HG02884 (cell line): Measurements from ENCODE around the gene NRK.
"Not testable (repeated sequence)": the region's sequence is repeated elsewhere in the genome, so short reads cannot be mapped to it uniquely, and the experiment has no call there.

ENCODE experiments used
- ATAC-seq: cut with Tn5 transposase; IDR thresholded peaks from one replicate; pipeline ENCODE4 v1.9.1; 2021; ENCODE audit warnings: mild to moderate bottlenecking, moderate library complexity; ENCODE audit not compliant: unreplicated experiment

Gene NRK, protein sequence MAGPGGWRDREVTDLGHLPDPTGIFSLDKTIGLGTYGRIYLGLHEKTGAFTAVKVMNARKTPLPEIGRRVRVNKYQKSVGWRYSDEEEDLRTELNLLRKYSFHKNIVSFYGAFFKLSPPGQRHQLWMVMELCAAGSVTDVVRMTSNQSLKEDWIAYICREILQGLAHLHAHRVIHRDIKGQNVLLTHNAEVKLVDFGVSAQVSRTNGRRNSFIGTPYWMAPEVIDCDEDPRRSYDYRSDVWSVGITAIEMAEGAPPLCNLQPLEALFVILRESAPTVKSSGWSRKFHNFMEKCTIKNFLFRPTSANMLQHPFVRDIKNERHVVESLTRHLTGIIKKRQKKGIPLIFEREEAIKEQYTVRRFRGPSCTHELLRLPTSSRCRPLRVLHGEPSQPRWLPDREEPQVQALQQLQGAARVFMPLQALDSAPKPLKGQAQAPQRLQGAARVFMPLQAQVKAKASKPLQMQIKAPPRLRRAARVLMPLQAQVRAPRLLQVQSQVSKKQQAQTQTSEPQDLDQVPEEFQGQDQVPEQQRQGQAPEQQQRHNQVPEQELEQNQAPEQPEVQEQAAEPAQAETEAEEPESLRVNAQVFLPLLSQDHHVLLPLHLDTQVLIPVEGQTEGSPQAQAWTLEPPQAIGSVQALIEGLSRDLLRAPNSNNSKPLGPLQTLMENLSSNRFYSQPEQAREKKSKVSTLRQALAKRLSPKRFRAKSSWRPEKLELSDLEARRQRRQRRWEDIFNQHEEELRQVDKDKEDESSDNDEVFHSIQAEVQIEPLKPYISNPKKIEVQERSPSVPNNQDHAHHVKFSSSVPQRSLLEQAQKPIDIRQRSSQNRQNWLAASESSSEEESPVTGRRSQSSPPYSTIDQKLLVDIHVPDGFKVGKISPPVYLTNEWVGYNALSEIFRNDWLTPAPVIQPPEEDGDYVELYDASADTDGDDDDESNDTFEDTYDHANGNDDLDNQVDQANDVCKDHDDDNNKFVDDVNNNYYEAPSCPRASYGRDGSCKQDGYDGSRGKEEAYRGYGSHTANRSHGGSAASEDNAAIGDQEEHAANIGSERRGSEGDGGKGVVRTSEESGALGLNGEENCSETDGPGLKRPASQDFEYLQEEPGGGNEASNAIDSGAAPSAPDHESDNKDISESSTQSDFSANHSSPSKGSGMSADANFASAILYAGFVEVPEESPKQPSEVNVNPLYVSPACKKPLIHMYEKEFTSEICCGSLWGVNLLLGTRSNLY (N-terminal part only)

DNA sequence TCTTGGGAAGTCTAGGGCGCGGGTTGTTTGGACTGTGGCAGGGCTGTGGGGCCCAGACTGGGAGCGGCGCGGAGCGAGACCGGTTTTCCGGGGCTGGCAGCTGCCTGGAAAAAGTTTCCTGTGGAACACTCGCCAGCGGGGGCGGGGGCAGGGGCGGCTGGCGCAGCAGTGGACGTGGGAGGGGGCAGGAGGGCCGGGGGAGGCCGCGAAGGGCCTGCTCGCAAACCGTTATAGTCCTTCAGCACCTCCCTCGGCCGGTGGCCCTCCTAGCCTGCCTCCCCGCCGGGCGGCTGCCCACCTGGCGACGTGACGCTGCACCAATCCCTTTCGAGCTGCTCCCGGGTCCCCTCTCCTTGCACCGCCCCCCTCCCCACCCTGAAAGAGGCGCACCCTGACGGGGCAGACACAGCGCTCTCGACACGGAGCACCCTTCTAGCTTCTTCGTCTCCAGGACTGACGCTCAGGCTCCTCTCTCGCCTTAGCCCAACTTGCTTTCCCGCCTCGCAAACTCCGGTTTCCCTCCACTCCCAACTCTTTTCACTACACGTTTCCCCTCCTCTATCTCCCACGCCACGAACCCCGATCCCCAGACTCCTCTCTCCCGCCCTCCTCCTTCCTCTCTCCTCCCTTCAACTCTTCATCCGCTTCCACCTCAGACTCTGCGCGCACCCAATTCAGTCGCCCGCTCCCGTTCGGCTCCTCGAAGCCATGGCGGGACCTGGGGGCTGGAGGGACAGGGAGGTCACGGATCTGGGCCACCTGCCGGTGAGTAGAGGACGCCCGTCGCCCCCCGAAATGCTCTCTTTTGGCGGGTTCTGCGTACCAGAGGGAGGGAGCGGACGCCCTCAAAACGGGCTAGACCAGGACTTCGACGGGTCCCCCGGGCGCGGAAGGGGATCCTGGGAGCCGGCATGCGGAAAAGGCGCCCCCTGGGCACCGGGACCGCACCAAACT is at the start of gene NRK:
Gene NRK (plus strand): TSS at position 402 of the 954 bp plus-strand sequence. CDS start 307 bp downstream, at position 709.
- ATAC-seq, result no peak

DNA sequence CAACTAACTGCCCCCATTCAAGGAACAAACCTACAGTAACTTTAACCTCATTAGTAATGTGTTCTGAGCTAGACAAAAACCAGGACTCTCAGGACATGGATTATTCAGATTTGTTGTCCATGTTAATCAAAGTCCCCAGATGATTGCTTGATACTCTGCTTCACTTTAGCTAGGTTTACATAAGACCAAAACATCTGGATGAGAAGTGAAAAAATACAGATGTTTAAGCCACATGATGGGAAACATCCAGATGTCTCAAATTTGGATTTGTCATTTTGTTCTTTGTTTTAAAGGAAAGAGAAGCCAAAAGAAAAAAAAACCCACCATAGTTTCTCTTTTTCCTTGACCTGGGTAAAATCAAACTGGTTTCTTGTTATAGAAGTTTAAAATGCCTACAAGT is 48.5 kb upstream of the NRK start:
- no peak for ATAC-seq

DNA sequence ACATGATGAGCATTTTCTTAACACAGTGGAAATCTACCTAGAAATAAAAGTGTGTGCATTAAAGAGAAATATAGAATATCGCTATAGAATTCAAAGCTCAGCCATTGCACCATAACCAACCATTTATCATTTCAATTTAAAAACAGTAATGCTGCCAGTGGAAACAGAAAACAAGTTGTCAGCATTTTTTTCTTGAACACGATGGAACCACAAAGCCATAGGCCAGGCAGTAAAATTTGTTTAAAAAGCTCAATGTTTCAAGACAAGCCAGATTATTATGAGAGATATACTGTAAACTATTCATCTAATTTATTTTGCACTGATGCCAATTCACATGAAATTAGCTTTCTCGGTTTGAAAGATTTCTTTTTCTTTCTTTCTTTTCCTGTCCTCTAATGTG is 46.7 kb upstream of the NRK start:
- ATAC-seq, result no peak

DNA sequence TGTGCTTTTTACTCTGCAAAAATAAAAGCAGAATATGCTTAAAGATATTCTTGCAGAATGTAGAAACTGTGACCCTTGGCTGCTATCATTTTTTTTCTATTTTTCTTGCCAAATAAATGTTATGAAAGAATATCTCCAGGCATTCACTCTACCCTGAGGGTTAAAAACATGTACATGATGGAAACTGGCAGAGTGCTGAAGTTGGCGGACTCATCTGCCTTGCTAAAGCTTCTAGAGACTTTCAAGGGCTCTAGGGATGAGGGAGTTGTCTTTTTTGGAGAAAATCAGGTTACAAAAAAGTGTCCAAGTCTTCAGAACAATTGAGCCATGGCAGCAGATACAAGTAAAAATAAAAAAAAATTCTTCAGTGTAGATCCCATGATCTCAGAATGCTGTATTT is 40.5 kb upstream of the NRK start:
- ATAC-seq, result no peak

DNA sequence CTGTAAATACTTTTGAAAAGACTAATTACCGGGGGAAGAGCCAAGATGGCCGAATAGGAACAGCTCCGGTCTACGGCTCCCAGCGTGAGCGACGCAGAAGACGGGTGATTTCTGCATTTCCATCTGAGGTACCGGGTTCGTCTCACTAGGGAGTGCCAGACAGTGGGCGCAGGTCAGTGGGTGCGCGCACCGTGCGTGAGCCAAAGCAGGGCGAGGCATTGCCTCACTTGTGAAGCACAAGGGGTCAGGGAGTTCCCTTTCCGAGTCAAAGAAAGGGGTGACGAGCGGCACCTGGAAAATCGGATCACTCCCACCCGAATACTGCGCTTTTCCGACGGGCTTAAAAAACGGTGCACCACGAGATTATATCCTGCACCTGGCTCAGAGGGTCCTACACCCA is 25.5 kb upstream of the NRK start:
- ATAC-seq, result not testable (repeated sequence)

DNA sequence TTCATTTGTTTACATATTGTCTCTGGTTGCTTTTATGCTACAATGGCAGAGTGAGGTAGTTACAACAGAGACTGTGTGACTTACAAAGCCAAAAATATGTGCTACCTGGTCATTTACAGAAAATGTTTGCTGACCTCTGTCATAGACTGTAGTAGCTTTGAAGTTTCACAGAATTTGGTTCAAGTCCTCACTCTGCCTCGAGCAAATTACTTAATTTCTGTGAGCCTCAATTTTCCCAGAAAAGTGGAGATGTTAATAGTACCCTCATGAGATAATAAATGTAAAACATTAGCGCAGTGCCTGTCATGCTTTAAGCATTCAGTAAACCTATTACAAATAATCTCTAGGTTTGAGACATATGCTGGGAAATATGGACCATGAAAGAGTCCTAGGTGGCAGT is 18.4 kb upstream of the NRK start:
- ATAC-seq, result no peak

DNA sequence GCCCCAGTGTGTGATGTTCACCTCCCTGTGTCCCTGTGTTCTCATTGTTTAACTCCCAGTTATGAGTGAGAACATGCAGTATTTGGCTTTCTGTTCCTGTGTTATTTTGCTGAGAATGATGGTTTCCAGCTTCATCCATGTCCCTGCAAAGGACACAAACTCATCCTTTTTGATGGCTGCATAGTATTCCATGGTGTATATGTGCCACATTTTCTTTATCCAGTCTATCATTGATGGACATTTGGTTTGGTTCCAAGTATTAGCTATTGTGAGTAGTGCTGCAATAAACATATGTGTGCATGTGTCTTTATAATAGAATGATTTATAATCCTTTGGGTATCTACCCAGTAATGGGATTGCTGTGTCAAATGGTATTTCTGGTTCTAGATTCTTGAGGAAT is 16.7 kb upstream of the NRK start:
- not testable (repeated sequence) for ATAC-seq

DNA sequence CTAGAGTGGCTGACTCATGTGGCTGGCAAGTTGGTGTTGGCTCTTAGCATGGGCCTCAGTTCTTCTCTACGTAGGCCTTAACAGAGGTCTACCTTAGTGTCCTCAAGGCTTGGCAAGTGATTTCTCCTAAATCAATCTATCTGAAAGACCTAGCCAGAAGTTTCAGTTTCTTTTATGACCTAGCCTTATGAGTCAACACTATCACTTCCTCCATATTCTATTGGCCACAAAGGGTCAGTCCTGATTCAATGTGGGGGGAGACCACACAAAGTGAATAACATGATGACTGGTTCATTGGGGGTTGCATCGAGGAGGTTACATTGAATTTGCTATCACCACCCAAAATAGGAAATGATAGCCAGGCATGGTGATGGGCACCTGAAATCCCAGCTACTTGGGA is 5.8 kb upstream of the NRK start:
- no peak for ATAC-seq

DNA sequence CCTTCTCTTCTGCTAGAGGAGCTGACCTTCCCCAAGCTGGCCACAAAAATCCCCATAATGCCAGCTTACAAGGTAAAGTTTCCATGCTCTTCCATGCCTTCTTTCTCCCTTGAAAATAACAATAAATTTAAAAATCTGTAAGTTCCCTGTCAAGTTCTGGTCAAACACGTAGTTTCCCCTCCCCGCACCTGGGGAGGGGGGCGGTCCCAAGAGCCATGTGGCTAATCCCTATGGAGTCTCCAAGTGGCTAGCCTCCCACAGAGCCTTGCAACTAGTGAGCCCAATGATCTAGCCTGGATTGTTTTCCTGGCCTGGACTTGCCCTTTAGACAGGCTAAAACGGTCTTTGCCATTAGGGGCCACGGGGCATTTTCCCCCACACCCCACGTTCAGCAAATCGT is 2.1 kb upstream of the NRK start:
- ATAC-seq, result no peak

DNA sequence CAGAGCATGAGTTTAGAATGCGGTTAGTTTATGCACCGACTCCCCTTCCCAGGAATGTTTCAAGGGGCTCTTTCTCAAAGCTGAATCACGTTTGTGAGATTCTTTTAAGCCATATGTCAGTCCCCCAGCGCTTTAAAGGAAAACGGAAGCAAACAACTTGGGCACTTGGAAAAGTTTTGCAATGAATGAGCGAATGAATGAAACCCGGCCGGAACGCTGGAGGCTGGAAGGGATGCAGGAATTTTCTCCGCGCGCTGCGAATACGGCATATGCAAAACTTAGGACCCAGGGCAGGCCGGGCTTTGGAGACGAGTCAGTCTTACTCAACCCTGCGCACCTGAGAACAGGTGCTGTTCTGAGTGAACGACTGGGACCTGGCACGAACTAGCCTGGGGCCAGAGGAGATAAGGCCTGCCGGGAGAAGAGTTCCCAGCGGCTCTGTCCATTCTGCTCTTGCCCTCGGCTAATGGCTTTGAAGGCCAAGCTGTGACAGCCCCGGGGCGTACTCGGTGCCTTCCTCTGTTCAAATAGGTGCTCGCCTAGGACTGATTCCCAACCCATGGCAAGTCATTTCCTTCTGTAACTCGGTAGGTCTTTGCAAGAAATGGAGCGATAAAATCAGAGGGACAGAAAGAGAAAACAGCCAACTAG is 743 bp upstream of the NRK start:
- ATAC-seq, result no peak

DNA sequence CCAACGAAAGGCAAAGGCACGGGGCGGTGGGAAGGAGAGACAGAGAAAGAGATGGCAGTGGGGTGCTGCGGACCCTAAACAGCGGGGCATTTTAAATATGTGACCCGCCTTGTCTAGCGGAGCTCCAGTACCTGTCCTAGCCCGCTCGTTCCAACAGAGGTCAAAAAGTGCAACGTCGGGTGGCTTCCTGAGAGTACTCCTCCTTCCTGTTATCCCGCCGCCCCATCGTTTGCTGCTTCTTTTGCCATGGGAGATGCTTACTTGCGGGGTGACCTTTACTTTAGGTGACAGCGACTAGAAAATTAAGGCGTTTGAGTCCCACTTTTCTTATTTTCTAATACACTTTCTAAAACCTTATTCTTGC is 735 bp downstream of the NRK start:
- ATAC-seq, result no peak

DNA sequence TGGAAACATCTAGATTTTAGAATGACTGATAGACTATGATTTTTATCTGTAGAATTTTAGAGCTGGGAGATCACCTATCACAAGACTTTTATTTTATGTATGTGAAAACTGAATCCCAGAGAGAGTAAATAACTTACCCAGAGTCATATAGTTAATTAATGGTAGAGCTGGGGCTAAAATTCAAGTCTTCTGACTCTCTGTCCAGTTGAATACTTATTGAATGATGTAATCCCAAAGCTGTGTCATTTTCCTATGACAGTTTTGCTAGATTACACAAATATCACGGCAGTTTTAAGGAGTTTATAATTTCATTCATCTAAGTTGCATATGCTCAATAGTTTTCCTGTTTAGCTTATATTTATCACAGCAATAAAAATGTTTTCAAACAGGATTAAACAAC is 6.7 kb downstream of the NRK start:
- ATAC-seq, result no peak

DNA sequence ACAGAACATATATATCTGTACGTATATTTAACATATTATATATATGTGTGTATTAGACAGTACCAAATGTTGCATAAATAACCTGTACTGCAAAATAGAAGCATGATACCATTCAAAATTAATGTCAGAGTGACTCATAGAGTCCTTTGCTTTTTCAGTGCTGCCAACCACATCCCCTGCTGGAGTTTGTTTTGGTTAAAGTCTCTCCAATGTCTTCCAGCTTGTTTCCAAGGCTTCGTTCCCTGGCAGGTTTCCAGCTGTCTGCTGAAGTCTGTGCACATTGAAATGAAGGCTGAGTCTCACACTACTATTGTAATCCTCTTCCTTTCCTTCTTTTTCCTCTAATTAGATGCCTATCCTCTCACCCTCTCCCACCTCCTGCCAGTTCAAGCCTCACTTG is 14.9 kb downstream of the NRK start:
- ATAC-seq, result no peak

DNA sequence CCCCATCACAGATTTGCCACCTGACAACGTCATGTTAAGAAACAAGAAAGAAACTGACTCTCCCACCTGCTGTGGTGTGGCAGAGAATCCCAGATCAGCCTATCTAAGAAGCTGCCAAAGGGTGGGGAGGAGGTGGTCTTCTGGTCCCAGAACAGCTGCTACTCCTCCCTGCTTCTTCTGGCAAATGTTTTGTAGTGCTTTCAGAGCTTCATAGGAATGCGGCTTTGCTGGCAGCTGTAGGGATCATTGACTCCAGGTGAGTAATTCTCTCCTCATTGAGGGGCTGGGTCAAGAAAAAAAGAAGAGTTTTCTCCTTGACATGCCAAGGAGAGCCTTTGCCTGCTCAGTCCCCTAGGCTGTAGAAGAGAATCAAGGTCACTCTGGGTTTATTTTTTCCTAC is 23.3 kb downstream of the NRK start:
- ATAC-seq, result no peak

DNA sequence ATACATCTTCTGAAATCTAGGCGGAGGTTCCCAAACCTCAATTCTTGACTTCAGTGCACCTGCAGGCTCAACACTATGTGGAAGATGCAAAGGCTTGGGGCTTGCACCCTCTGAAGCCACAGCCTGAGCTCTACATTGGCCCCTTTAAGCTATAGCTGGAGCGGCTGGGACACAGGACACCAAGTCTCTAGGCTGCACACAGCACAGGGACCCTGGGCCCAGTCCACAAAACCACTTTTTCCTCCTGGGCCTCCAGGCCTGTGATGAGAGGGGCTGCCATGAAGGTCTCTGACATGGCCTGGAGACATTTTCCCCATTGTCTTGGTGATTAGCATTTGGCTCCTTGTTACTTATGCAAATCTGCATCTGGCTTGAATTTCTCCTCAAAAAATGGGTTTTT is 27.8 kb downstream of the NRK start:
- ATAC-seq, result not testable (repeated sequence)

DNA sequence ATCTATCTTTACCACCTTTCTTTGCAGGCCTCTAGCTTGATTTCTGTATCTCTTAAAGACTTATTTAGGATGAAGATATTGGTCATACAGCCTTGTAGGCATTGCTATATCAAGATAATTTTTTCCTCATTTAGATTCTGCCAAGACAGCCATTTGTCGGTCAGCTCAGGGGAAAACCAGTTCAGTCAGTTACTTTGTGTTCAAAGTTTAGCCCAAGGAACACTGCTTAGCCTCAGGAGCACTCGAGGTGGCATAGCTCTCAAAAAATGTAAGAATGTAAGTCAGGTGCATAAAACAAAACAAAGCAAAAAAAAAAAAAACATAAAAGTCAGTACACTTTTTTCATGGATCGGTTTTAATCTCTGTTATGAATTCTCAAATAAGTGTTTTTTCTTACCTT is 43.4 kb downstream of the NRK start:
- ATAC-seq, result no peak

DNA sequence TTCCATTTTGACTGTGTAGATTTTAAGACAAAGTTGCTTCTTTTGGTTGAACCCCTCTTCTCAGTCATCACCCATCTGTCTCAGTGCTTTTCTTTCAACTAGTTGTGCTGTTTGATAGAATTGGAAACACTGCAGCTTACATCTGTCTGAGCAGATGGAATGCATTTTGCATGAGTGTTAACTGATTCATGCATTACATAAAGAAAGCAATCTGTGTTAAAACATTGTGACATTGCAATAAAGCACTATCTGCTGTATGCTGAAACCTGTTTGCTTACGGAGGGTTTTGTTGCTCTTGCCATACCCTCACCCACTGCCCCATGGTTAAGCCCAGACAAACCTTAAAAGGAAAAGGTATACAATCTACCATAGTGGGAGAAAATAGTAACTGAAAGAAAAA is 47.4 kb downstream of the NRK start:
- ATAC-seq, result no peak

DNA sequence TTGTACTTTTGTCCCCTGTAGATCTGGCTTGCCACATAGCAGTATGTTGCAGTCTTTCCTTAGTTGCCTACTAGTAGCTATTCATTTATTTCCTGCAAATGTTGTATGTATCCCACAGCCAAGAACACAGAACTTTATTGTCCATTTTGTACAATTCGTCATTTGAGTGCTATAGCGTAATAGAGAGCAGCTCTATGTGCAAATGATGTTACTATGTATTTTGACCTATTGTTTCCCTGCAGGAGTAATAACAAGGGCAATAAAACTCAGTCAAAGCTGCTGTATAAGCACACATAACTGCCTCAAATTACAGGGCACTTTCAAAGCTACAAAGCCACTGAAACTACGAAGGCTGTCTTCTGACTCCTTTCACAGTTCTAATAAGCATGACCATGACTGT is 48.1 kb downstream of the NRK start:
- ATAC-seq, result no peak

DNA sequence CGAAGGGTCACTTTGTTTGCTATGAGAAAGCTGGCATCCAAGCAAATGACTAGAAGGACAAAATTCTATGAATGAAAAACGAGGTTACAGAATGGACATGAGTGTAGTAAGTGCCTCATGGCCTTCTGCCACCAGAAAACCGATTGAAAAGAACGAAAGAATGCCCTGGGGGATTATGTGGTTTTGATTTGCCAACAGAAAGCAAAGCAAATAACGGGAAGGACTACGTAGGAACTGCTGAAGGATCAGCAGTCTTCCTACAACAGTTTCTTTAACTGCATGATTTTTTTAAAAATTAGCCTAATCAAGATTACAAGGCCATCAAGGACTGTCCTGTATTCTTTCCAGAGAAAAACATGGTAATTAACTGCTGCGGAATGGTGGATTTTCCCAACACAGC is 50.6 kb downstream of the NRK start:
- no peak for ATAC-seq

DNA sequence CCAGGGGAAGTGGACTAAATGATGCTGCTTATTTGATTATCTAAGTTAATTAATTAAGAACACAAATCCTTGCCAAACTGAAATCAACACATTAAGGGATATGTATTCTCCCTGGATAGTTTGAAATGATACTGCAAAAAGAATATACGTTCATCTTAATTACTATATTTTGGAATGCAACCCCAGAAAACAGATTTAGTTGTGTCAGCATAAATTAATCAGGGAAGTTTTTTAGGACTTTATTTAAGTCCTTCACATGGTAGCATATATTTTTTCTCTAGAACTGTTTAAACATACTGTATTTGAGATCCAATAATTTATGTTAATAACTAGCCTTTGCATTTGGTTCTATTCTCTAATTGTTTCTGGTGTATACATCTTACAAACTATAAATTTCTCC is 52.5 kb downstream of the NRK start:
- ATAC-seq, result no peak
